ENCODE data around the gene DPYD.
A peak's percentile ranks its signal among the peaks of the same experiment; 100 is the strongest.

DPYD gene

GRCh38 chr1:97505816-97506215 is 415.0 kb downstream of the DPYD start:
- no peak for TF ChIP-seq CTCF (conservative IDR thresholded peaks at IDR 0.05; ENCODE audit: low read depth, low read length)
- H3K4me3 ChIP-seq (ENCODE audit: low read length) = no peak overlapping the region
- no peak for DNase-seq (ENCODE audit: low read depth)

GRCh38 chr1:97505289-97505688 is 415.5 kb downstream of the DPYD start:
- H3K4me3 ChIP-seq (ENCODE audit: low read length) = no peak overlapping the region
- no peak for TF ChIP-seq CTCF (conservative IDR thresholded peaks at IDR 0.05; ENCODE audit: low read depth, low read length)
- DNase-seq (ENCODE audit: low read depth) = no peak

DNA sequence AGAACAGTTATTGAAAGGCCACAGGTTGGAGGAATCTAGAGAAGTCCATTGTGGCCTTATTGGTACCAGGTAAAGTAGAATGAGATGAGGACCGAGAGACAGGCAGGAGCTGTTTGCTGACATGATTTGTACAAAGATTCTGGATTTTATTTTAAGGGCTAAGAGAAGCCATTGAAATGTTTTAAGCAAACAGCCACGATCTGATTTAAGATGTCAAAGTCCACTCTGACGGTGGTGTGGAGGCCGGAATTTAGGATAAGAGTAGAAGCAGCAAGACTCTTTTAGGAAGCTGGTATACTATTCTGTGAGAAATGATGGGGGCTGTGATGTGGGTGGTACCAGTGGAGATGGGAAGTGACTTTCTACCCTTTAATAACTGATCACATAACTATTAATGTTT is 418.5 kb downstream of the DPYD start:
- no peak for DNase-seq (ENCODE audit: low read depth)

DNA sequence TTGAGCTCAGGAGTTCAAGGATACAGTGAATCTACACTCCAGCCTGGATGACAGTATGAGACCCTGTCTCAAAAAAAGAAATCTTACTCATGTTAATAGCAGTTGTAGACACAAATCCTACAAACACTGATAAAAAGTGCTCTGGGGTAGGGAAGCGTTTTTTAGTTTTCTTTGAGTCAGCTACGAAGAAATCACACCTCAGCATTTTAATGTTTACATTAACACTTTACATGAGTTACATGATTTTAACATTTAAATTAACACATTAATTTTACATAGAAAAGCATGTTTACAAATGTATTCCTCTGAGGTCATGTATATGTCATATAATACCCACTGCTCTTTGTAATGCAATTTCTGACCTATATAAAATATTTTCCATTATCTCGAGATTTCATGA is 419.2 kb downstream of the DPYD start:
- no peak for TF ChIP-seq CTCF (conservative IDR thresholded peaks at IDR 0.05; ENCODE audit: low read depth, low read length)

More for the DNA sequence above, 418.5 kb downstream of the DPYD start:
- TF ChIP-seq CTCF (conservative IDR thresholded peaks at IDR 0.05; ENCODE audit: low read depth, low read length) = no peak
- no peak overlapping the region for H3K4me3 ChIP-seq (ENCODE audit: low read length)

DNA sequence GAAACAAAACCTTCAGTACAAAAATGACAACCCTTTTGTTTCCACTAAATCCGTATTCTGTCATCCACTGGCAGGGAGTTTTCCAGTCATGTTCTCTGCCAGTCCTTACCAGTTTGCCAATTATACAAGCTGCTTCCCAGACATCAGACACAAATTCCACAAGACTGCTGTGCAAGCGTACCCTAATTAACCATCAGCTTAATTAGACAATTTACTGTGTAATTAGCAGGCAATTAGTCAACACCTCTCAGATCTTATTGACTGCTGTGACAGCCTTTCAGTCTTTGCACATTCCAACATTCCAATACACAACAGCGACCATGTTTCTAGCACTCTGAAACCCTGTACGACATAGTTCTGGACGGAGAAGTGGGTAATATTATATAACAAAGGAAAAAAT is 420.1 kb downstream of the DPYD start:
- TF ChIP-seq CTCF (conservative IDR thresholded peaks at IDR 0.05; ENCODE audit: low read depth, low read length) = no peak
- DNase-seq (ENCODE audit: low read depth) = peak; percentile 26

More for the DNA sequence above, 419.2 kb downstream of the DPYD start:
- no peak for DNase-seq (ENCODE audit: low read depth)
- no peak overlapping the region for H3K4me3 ChIP-seq (ENCODE audit: low read length)

DNA sequence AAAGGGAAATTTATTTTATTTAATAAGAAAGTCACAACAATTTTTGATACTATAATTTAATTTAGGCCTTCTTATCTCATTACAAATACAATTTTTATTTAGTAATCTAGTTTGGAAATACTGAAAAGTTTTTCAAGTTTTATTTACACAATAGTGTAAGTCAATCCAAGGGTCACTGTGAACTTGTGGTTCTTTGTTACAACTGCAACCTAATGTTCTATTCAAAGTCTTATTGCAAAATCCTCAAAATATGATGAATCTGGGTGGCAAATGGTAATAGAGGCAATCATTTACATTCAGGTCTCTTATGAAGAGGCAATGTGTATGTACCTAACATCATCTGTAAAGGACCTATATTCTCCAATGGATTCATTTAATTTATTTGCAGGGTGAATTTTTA is 421.2 kb downstream of the DPYD start:
- TF ChIP-seq CTCF (conservative IDR thresholded peaks at IDR 0.05; ENCODE audit: low read depth, low read length) = no peak
- no peak overlapping the region for H3K4me3 ChIP-seq (ENCODE audit: low read length)
- DNase-seq (ENCODE audit: low read depth) = no peak

More for the DNA sequence above, 420.1 kb downstream of the DPYD start:
- no peak overlapping the region for H3K4me3 ChIP-seq (ENCODE audit: low read length)

DNA sequence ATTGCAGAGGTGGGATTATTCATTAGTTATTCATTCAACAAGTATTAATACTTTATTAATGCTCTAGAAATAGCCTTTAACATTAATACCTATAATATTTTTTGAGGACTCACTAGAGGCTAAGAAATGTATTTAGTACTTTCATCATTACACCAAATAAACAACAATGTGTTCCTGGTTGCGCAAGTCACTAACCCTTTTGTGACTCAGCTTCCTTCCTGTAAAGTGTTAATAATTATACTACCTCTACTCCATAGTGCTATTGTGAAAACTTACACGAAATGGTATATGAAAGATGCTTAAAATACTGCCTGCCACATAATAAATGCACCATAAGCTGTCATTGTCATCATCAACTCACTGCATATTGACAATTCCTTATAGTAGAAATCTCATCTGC is 431.0 kb downstream of the DPYD start:
- no peak for DNase-seq (ENCODE audit: low read depth)
- TF ChIP-seq CTCF (conservative IDR thresholded peaks at IDR 0.05; ENCODE audit: low read depth, low read length) = no peak
- no peak overlapping the region for H3K4me3 ChIP-seq (ENCODE audit: low read length)

Measured in retinal pigment epithelial cell (primary cell).